ENCODE data around the gene RTF1.
A peak's percentile ranks its signal among the peaks of the same experiment; 100 is the strongest.

The RTF1 gene

GRCh38 chr15:41510728-41511127, 93.8 kb downstream of the RTF1 start (continued):
- TF ChIP-seq KLF1 (tag by site-specific recombination; IDR thresholded peaks at IDR 0.05) (no peak), ZNF214 (tag by site-specific recombination; IDR thresholded peaks at IDR 0.05; ENCODE audit: borderline replicate concordance) (no peak)

GRCh38 chr15:41511331-41511898, 94.5 kb downstream of the RTF1 start:
- POLR2A ChIA-PET = no interaction called here
- H3K4me3 ChIP-seq (ENCODE audit: low read depth, low read length) = no peak overlapping the region
- H3K36me3 ChIP-seq (ENCODE audit: control insufficient read depth in 2 of 2, insufficient read depth in 1 of 2, low read length in 2 of 2) = no peaks in the 10 kb centered on the region
- no peaks in the 10 kb centered on the region for H3K4me1 ChIP-seq (ENCODE audit: control insufficient read depth, insufficient read depth, low read length)
- no peaks in the 10 kb centered on the region for H3K9me3 ChIP-seq (ENCODE audit: control insufficient read depth, insufficient read depth, low read depth, low read length)
- CTCF ChIA-PET = no interaction called here
- no peak for TF ChIP-seq ZFP37 (tag by site-specific recombination; IDR thresholded peaks at IDR 0.05)
- H3K27ac ChIP-seq (ENCODE audit: extremely low read depth, low read depth, low read length) = no peak overlapping the region

- TF ChIP-seq ZNF292 (tag by site-specific recombination; IDR thresholded peaks at IDR 0.05; ENCODE audit: borderline replicate concordance, low read depth) (no peak), ZNF76 (tag by site-specific recombination; IDR thresholded peaks at IDR 0.05; ENCODE audit: borderline replicate concordance, low read depth) (no peak), ZNF280D (tag by site-specific recombination; IDR thresholded peaks at IDR 0.05) (no peak), SCRT1 (tag by site-specific recombination; IDR thresholded peaks at IDR 0.05; ENCODE audit: borderline replicate concordance) (no peak), CTCF (tag by site-specific recombination; IDR thresholded peaks at IDR 0.05) (no peak), GFI1B (tag by site-specific recombination; IDR thresholded peaks at IDR 0.05) (no peak), SCRT2 (tag by site-specific recombination; IDR thresholded peaks at IDR 0.05) (peak; percentile 69)
- Histone ChIP-seq H3K4me1 (ENCODE audit: control insufficient read depth, insufficient read depth, low read length) (no peaks in the 10 kb centered on the region), H3K36me3 (ENCODE audit: control insufficient read depth in 2 of 2, insufficient read depth in 1 of 2, low read length in 2 of 2) (no peaks in the 10 kb centered on the region), H3K4me3 (ENCODE audit: low read depth, low read length) (no peak overlapping the region), H3K9me3 (ENCODE audit: control insufficient read depth, insufficient read depth, low read depth, low read length) (no peaks in the 10 kb centered on the region), H3K27ac (ENCODE audit: extremely low read depth, low read depth, low read length) (no peak overlapping the region)
- ChIA-PET CTCF (no interaction called here), POLR2A (no interaction called here)
Observed at GRCh38 chr15:41511899-41512369, 95.0 kb downstream of the RTF1 start.

GRCh38 chr15:41512512-41512939, 95.6 kb downstream of the RTF1 start:
- H3K27ac ChIP-seq (ENCODE audit: extremely low read depth, low read depth, low read length) = no peak overlapping the region
- POLR2A ChIA-PET = interaction anchor here (1.3 kb wide), 1 partner anchor 19 kb away, joined by 7 read pairs; the partner anchor contains the start of gene ITPKA
- no peak overlapping the region for H3K4me3 ChIP-seq (ENCODE audit: low read depth, low read length)
- TF ChIP-seq YY1 (tag by site-specific recombination; IDR thresholded peaks at IDR 0.05) = no peak
- TF ChIP-seq ZNF596 (tag by site-specific recombination; IDR thresholded peaks at IDR 0.05) = no peak
- no peak for TF ChIP-seq SALL2 (tag by site-specific recombination; IDR thresholded peaks at IDR 0.05; ENCODE audit: borderline replicate concordance)
- no peak for TF ChIP-seq PRDM4 (tag by site-specific recombination; IDR thresholded peaks at IDR 0.05)
- no peak for TF ChIP-seq ZFHX2 (tag by site-specific recombination; conservative IDR thresholded peaks at IDR 0.05)
- TF ChIP-seq ZNF48 (tag by site-specific recombination; IDR thresholded peaks at IDR 0.05) = no peak
- TF ChIP-seq ZNF354C (tag by site-specific recombination; IDR thresholded peaks at IDR 0.05; ENCODE audit: borderline replicate concordance, low read depth) = no peak
- no peak for TF ChIP-seq ZNF488 (tag by site-specific recombination; IDR thresholded peaks at IDR 0.05)
- H3K36me3 ChIP-seq (ENCODE audit: control insufficient read depth in 2 of 2, insufficient read depth in 1 of 2, low read length in 2 of 2) = peaks cover 0 to 5% of the 10 kb centered on the region in 2 experiments; a peak in 1 of 3 replicates
- no peaks in the 10 kb centered on the region for H3K9me3 ChIP-seq (ENCODE audit: control insufficient read depth, insufficient read depth, low read depth, low read length)
- H3K4me1 ChIP-seq (ENCODE audit: control insufficient read depth, insufficient read depth, low read length) = no peaks in the 10 kb centered on the region
- CTCF ChIA-PET = interaction anchor here (0.8 kb wide), 1 partner anchor 45 kb away, joined by 3 read pairs; no protein-coding TSS in a partner anchor

All from HEK293 (cell line).